Panc1 (cell line): ENCODE data around the gene INSYN2B. TPM values are rescaled to one million over a fixed set of nuclear protein-coding genes. Genes with fewer than 3 reads are reported as not detected.

Source experiments
- ATAC-seq: fragments of 200-7000 bp; cut with Tn5 transposase; 2 replicates; pipeline ENCODE4 v1.9.1; 2020; ENCODE audit warnings: mild to moderate bottlenecking, moderate library complexity
- BruUV-seq: library from RNA; stranded (reverse); fragments of 400-500 nt; replicated peaks from 2 replicates; lab custom pipeline; 2021; lab: Mats Ljungman, UMichigan
- CTCF ChIA-PET: fragments of 300-600 bp; sonication (Branson Sonifier 250); formaldehyde crosslinking; loops from one replicate; lab custom pipeline; 2022; ENCODE audit warnings: antibody characterized with exemption; lab: Charles Lee
- POLR2A ChIA-PET: fragments of 300-600 bp; sonication (Branson Sonifier 250); formaldehyde crosslinking; loops from one replicate; lab custom pipeline; 2022; ENCODE audit warnings: antibody characterized with exemption; lab: Charles Lee
- DNase-seq: peaks from one replicate; pipeline ENCODE4 v3.0.0-alpha.2; 2010; ENCODE audit warnings: low read depth, low spot score
- H3K27ac ChIP-seq: 2 replicates; pipeline ENCODE4 v1.5.1; 2011; ENCODE audit warnings: mild to moderate bottlenecking, low read length, inconsistent platforms
- H3K27me3 ChIP-seq: fragments of 200-500 bp; sonication (Bioruptor generic); 2 replicates; pipeline ENCODE4 v1.6.0; 2014; ENCODE audit warnings: low read length, inconsistent platforms; ENCODE audit not compliant: control insufficient read depth, insufficient read depth
- H3K36me3 ChIP-seq: fragments of 200-500 bp; sonication (Bioruptor generic); 2 replicates; pipeline ENCODE4 v1.5.1; 2014; ENCODE audit warnings: inconsistent platforms, mild to moderate bottlenecking, low read length, moderate library complexity; ENCODE audit not compliant: control insufficient read depth, insufficient read depth
- H3K4me1 ChIP-seq: 2 replicates; pipeline ENCODE4 v1.5.1; 2011; ENCODE audit warnings: inconsistent platforms, mild to moderate bottlenecking, low read length, moderate library complexity; ENCODE audit not compliant: control insufficient read depth, insufficient read depth
- H3K4me3 ChIP-seq, 2 experiments: 2 replicates each; pipeline ENCODE4 v1.5.1; 2011 to 2012; ENCODE audit warnings: low read depth in 2 of 2, low read length in 2 of 2, mild to moderate bottlenecking in 2 of 2, inconsistent platforms in 1 of 2, moderate library complexity in 1 of 2
- H3K9me3 ChIP-seq: fragments of 200-500 bp; sonication (Bioruptor generic); 2 replicates; pipeline ENCODE4 v1.5.1; 2014; ENCODE audit warnings: low read depth, mild to moderate bottlenecking, inconsistent platforms, low read length, moderate library complexity; ENCODE audit not compliant: control insufficient read depth, insufficient read depth
- CTCF ChIP-seq: fragments of 450-650 bp; IDR thresholded peaks from 2 replicates; pipeline ENCODE4 v1.5.1; 2017; ENCODE audit warnings: mild to moderate bottlenecking
- POLR2AphosphoS5 ChIP-seq: IDR thresholded peaks from 2 replicates; pipeline ENCODE4 v1.6.1; 2012; ENCODE audit warnings: mild to moderate bottlenecking, low read depth, low read length, moderate library complexity
- REST ChIP-seq, 2 experiments: IDR thresholded peaks; 2 replicates each; pipeline ENCODE4 v1.6.1; 2011 to 2012; ENCODE audit warnings: low read depth in 2 of 2, control low read depth in 1 of 2, low read length in 1 of 2, mild to moderate bottlenecking in 1 of 2, moderate library complexity in 1 of 2; ENCODE audit not compliant: insufficient read depth in 1 of 2
- SIN3A ChIP-seq: IDR thresholded peaks from 2 replicates; pipeline ENCODE4 v1.6.1; 2012; ENCODE audit warnings: low read depth, mild to moderate bottlenecking, low read length, moderate library complexity, borderline replicate concordance; ENCODE audit not compliant: insufficient read depth
- TCF7L2 ChIP-seq: IDR thresholded peaks from 2 replicates; pipeline ENCODE4 v1.6.1; 2011; ENCODE audit warnings: mild to moderate bottlenecking, low read depth, low read length, inconsistent platforms
- in situ Hi-C: cut with HindIII; loops from 2 replicates; pipeline ENCODE4 v1.10.0; 2016; ENCODE audit warnings: low sequenced_read_pairs, low pct_unique_long_range_greater_than_20kb
- intact Hi-C: fragments of 100-400 bp; cut with micrococcal nuclease; formaldehyde crosslinking; loops from one replicate; pipeline ENCODE4 v1.10.0; 2022; ENCODE audit not compliant: unreplicated experiment
- total RNA-seq: library from RNA; stranded (reverse); gene quantifications from one replicate; pipeline ENCODE4 v1.2.1, GENCODE V29; 2021; ENCODE audit not compliant: unreplicated experiment

INSYN2B gene
- total RNA-seq, 1 experiment from 2014 or later, result 0.28 TPM

GRCh38 chr5:169870211-169870610 lies 110.1 kb downstream of the INSYN2B start:
- no peaks in the 10 kb centered on the region for H3K9me3 ChIP-seq
- no peak for TF ChIP-seq TCF7L2
- no peak for TF ChIP-seq CTCF
- no peak for TF ChIP-seq POLR2AphosphoS5
- no peak for TF ChIP-seq REST (IDR thresholded peaks at IDR 0.05; ENCODE audit: insufficient read depth in 1 of 2, low read depth in 2 of 2, low read length in 1 of 2)
- TF ChIP-seq SIN3A, result no peak
- BruUV-seq, result no TSS peak
- H3K36me3 ChIP-seq, result no peaks in the 10 kb centered on the region
- no peaks in the 10 kb centered on the region for H3K4me1 ChIP-seq
- ATAC-seq, result no peak
- no peak overlapping the region for H3K27ac ChIP-seq
- ChIA-PET CTCF (no interaction called here), POLR2A (no interaction called here)
- no peak for DNase-seq
- intact Hi-C loops (no loop called here), in situ Hi-C loops (no loop called here)
- H3K4me3 ChIP-seq, result no peak overlapping the region
- no peaks in the 10 kb centered on the region for H3K27me3 ChIP-seq

- POLR2A ChIA-PET, result no interaction called here
- no peak for ATAC-seq
- BruUV-seq, result no TSS peak
These were observed 111.2 kb downstream of the INSYN2B start for GRCh38 chr5:169869066-169869465.

GRCh38 chr5:169867347-169867746 lies 112.9 kb downstream of the INSYN2B start:
- no peaks in the 10 kb centered on the region for H3K36me3 ChIP-seq
- ChIA-PET POLR2A (no interaction called here), CTCF (no interaction called here)
- H3K4me1 ChIP-seq, result no peaks in the 10 kb centered on the region
- ATAC-seq (no peak), DNase-seq (no peak)
- H3K9me3 ChIP-seq, result no peaks in the 10 kb centered on the region
- in situ Hi-C loops (no loop called here), intact Hi-C loops (no loop called here)
- H3K27me3 ChIP-seq, result no peaks in the 10 kb centered on the region
- TF ChIP-seq POLR2AphosphoS5, result no peak
- TF ChIP-seq REST (IDR thresholded peaks at IDR 0.05; ENCODE audit: insufficient read depth in 1 of 2, low read depth in 2 of 2, low read length in 1 of 2), result no peak
- no peak for TF ChIP-seq TCF7L2
- no peak for TF ChIP-seq CTCF
- TF ChIP-seq SIN3A, result no peak
- no peak overlapping the region for H3K27ac ChIP-seq
- no peak overlapping the region for H3K4me3 ChIP-seq
- BruUV-seq, result no TSS peak

More at GRCh38 chr5:169869066-169869465, 111.2 kb downstream of the INSYN2B start:
- H3K9me3 ChIP-seq, result no peaks in the 10 kb centered on the region
- no peak for DNase-seq
- H3K36me3 ChIP-seq, result no peaks in the 10 kb centered on the region
- no peaks in the 10 kb centered on the region for H3K4me1 ChIP-seq
- CTCF ChIA-PET, result no interaction called here
- TF ChIP-seq POLR2AphosphoS5, result no peak
- no peak for TF ChIP-seq SIN3A
- H3K4me3 ChIP-seq, result no peak overlapping the region
- H3K27me3 ChIP-seq, result no peaks in the 10 kb centered on the region
- intact Hi-C loops, result no loop called here
- in situ Hi-C loops, result no loop called here
- H3K27ac ChIP-seq, result no peak overlapping the region
